B cell (primary cell): Measurements from ENCODE around the gene ZMYND12. TPM values are rescaled to one million over a fixed set of nuclear protein-coding genes. Genes with fewer than 3 reads are reported as not detected.

Experiments used
- ATAC-seq: fragments of 200-7000 bp; cut with Tn5 transposase; one replicate; pipeline ENCODE4 v1.10.0; 2021; ENCODE audit warnings: low read depth, mild to moderate bottlenecking, moderate number of reproducible peaks, moderate library complexity
- CTCF ChIA-PET: fragments of 350-600 bp; sonication (Branson Sonifier 250); formaldehyde crosslinking; loops from one replicate; lab custom pipeline; 2021; ENCODE audit warnings: antibody characterized with exemption, inconsistent platforms; lab: Charles Lee
- POLR2A ChIA-PET: fragments of 350-600 bp; sonication (Branson Sonifier 250); formaldehyde crosslinking; loops from one replicate; lab custom pipeline; 2021; ENCODE audit warnings: antibody characterized with exemption; lab: Charles Lee
- DNase-seq: peaks from one replicate; pipeline ENCODE4 v3.0.0; 2013
- H2AFZ ChIP-seq: 2 replicates; pipeline ENCODE4 v1.6.1; 2012; ENCODE audit warnings: mild to moderate bottlenecking, low read depth, low read length; ENCODE audit not compliant: insufficient read depth, poor library complexity, severe bottlenecking
- H3K27ac ChIP-seq, 2 donors: 1 replicate in 1 of 2; 2 replicates in 1 of 2; pipeline ENCODE4 v1.5.1; 2012 to 2013; ENCODE audit warnings: low read length in 2 of 2, mild to moderate bottlenecking in 2 of 2, moderate library complexity in 1 of 2
- H3K27me3 ChIP-seq, 4 experiments: fragments of 200-600 bp in 1 of 4; sonication (generic) in 1 of 4; replicated peaks in 1 of 4; 1 replicate in 2 of 4; 2 replicates in 2 of 4; pipeline versions ENCODE4 v1.6.1 to v1.7.0; 2013 to 2016; ENCODE audit warnings: low read length in 3 of 4, mild to moderate bottlenecking in 2 of 4, mixed read lengths in 1 of 4, moderate library complexity in 1 of 4; ENCODE audit not compliant: insufficient read depth in 4 of 4, control insufficient read depth in 3 of 4; ENCODE audit errors: control extremely low read depth in 1 of 4
- H3K36me3 ChIP-seq, 2 experiments: replicated peaks in 1 of 2; 1 replicate in 1 of 2; 2 replicates in 1 of 2; pipeline versions ENCODE4 v1.6.1 to v1.7.1; 2013; ENCODE audit warnings: low read length in 1 of 2; ENCODE audit not compliant: insufficient read depth in 2 of 2, control insufficient read depth in 1 of 2; ENCODE audit errors: control extremely low read depth in 1 of 2, extremely low read depth in 1 of 2
- H3K4me1 ChIP-seq, 2 donors: fragments of 200-600 bp in 1 of 2; sonication (generic) in 1 of 2; 1 replicate in 1 of 2; 2 replicates in 1 of 2; pipeline versions ENCODE4 v1.5.1 to v1.6.1; 2013 to 2017; ENCODE audit warnings: low read length in 2 of 2; ENCODE audit not compliant: control insufficient read depth in 2 of 2, insufficient read depth in 2 of 2
- H3K4me2 ChIP-seq: replicated peaks from 2 replicates; pipeline ENCODE3; 2012; ENCODE audit warnings: mild to moderate bottlenecking, low read depth, low read length; ENCODE audit not compliant: poor library complexity, severe bottlenecking
- H3K4me3 ChIP-seq, 5 experiments: fragments of 200-600 bp in 1 of 5; sonication (generic) in 1 of 5; 1 replicate in 3 of 5; 2 replicates in 2 of 5; pipeline versions ENCODE4 v1.5.1 to v1.7.0; 2011 to 2016; ENCODE audit warnings: low read length in 4 of 5, mild to moderate bottlenecking in 4 of 5, low read depth in 2 of 5, control low read depth in 1 of 5, moderate library complexity in 1 of 5; ENCODE audit not compliant: insufficient read depth in 1 of 5; ENCODE audit errors: control extremely low read depth in 1 of 5, extremely low read depth in 1 of 5
- H3K79me2 ChIP-seq: fragments of 200-600 bp; sonication (generic); one replicate; pipeline ENCODE4 v1.6.0; 2016; ENCODE audit warnings: low read length; ENCODE audit not compliant: control insufficient read depth, insufficient read depth
- H3K9ac ChIP-seq: fragments of 200-600 bp; sonication (generic); 2 replicates; pipeline ENCODE4 v1.6.1; 2017; ENCODE audit warnings: mild to moderate bottlenecking, low read length, moderate library complexity
- H3K9me3 ChIP-seq, 3 donors: one replicate each; pipeline versions ENCODE4 v1.6.1 to v1.7.1; 2013; ENCODE audit warnings: low read length in 2 of 3; ENCODE audit not compliant: control insufficient read depth in 2 of 3, insufficient read depth in 1 of 3; ENCODE audit errors: control extremely low read depth in 1 of 3
- H4K20me1 ChIP-seq: 2 replicates; pipeline ENCODE4 v1.6.0; 2012; ENCODE audit warnings: mild to moderate bottlenecking, low read length; ENCODE audit not compliant: insufficient read depth, control insufficient read depth, poor library complexity, severe bottlenecking
- H3K27ac Mint-ChIP-seq: one replicate; pipeline ENCODE4 v1.8.0; 2021; ENCODE audit warnings: mixed read lengths
- H3K27me3 Mint-ChIP-seq: one replicate; pipeline ENCODE4 v1.8.0; 2021; ENCODE audit warnings: mixed read lengths
- H3K4me1 Mint-ChIP-seq: one replicate; pipeline ENCODE4 v1.8.0; 2021; ENCODE audit warnings: mixed read lengths
- H3K4me3 Mint-ChIP-seq: one replicate; pipeline ENCODE4 v1.8.0; 2021; ENCODE audit warnings: mixed read lengths
- H3K9me3 Mint-ChIP-seq: one replicate; pipeline ENCODE4 v1.8.0; 2022; ENCODE audit warnings: mixed read lengths; ENCODE audit not compliant: insufficient read depth
- CTCF ChIP-seq: fragments of 200-600 bp; IDR thresholded peaks from one replicate; pipeline ENCODE4 v1.8.0; 2022; ENCODE audit warnings: antibody characterized with exemption, mild to moderate bottlenecking
- EZH2 ChIP-seq: IDR thresholded peaks from 2 replicates; pipeline ENCODE4 v1.6.1; 2012; ENCODE audit warnings: borderline replicate concordance, low read depth, mild to moderate bottlenecking, moderate library complexity, low read length; ENCODE audit not compliant: insufficient read depth, poor library complexity, severe bottlenecking
- WGBS: methylation state at CpG from one replicate; pipeline ENCODE4 v1.1.5; 2013; ENCODE audit warnings: missing lambda C conversion rate; ENCODE audit not compliant: insufficient coverage; 5-methylcytosine and 5-hydroxymethylcytosine counted together
- intact Hi-C: fragments of 100-400 bp; cut with micrococcal nuclease; formaldehyde crosslinking; loops from one replicate; pipeline ENCODE4 v1.10.0; 2022
- polyA plus RNA-seq: library from polyadenylated mRNA; depleted of rRNA; stranded (reverse); fragments of >200 nt; gene quantifications from 2 replicates; pipeline ENCODE4 v1.2.3, GENCODE V29; 2012
- total RNA-seq, 2 donors: library from RNA; stranded (reverse); fragments of 120-200 nt in 1 of 2; gene quantifications; 1 replicate in 1 of 2; 2 replicates in 1 of 2; pipeline versions ENCODE4 v1.2.3 to v1.2.4, GENCODE V29; 2013 to 2022

Gene ZMYND12
- total and polyA plus RNA-seq, 2 donors (not counting 1 experiment from before 2014, with no cell fraction given), result 0.34 to 0.79 TPM

GRCh38 chr1:42417166-42417565 is 38.7 kb downstream of the ZMYND12 start:
- no peak for ATAC-seq
- Mint-ChIP-seq H3K9me3 (no peaks in the 10 kb centered on the region), H3K27ac (no peak overlapping the region), H3K4me3 (no peak overlapping the region), H3K4me1 (no peaks in the 10 kb centered on the region), H3K27me3 (peaks cover 32% of the 10 kb centered on the region)
- WGBS, result no CpG with 5 or more reads among the region's 3 CpGs
- H3K36me3 ChIP-seq, result no peaks in the 10 kb centered on the region
- no peak overlapping the region for H3K4me3 ChIP-seq
- H3K9ac ChIP-seq, result no peak overlapping the region
- no peak for TF ChIP-seq CTCF
- TF ChIP-seq EZH2, result no peak
- CTCF ChIA-PET, result no interaction called here
- intact Hi-C loops, result no loop called here
- DNase-seq, result no peak
- POLR2A ChIA-PET, result no interaction called here
- H3K79me2 ChIP-seq, result no peaks in the 10 kb centered on the region
- H3K9me3 ChIP-seq, result no peaks in the 10 kb centered on the region
- H3K27me3 ChIP-seq, result no peaks in the 10 kb centered on the region
- no peaks in the 10 kb centered on the region for H4K20me1 ChIP-seq
- H3K27ac ChIP-seq, result no peak overlapping the region
- no peak overlapping the region for H3K4me2 ChIP-seq
- H3K4me1 ChIP-seq, result no peaks in the 10 kb centered on the region
- H2AFZ ChIP-seq, result no peak overlapping the region

- Histone ChIP-seq H3K4me3 (no peak overlapping the region), H3K27ac (no peak overlapping the region), H3K27me3 (no peaks in the 10 kb centered on the region), H2AFZ (no peak overlapping the region), H3K9me3 (no peaks in the 10 kb centered on the region), H3K4me1 (no peaks in the 10 kb centered on the region), H4K20me1 (no peaks in the 10 kb centered on the region), H3K9ac (no peak overlapping the region), H3K36me3 (no peaks in the 10 kb centered on the region), H3K79me2 (no peaks in the 10 kb centered on the region), H3K4me2 (no peak overlapping the region)
- TF ChIP-seq EZH2 (no peak), CTCF (no peak)
- no peak overlapping the region for H3K4me3 Mint-ChIP-seq
- DNase-seq (no peak), ATAC-seq (no peak)
- WGBS, result 90% methylated on average over 12 of the region's 17 CpGs
- ChIA-PET POLR2A (no interaction called here), CTCF (no interaction called here)
- intact Hi-C loops, result no loop called here
- H3K27ac Mint-ChIP-seq, result no peak overlapping the region
- no peaks in the 10 kb centered on the region for H3K4me1 Mint-ChIP-seq
- H3K27me3 Mint-ChIP-seq, result peaks cover 17% of the 10 kb centered on the region
- no peaks in the 10 kb centered on the region for H3K9me3 Mint-ChIP-seq
These were observed 41.0 kb downstream of the ZMYND12 start for GRCh38 chr1:42414551-42415496.
